ENCODE data around the gene GPR31. TPM values are rescaled to one million over a fixed set of nuclear protein-coding genes. Genes with fewer than 3 reads are reported as not detected.

GPR31 gene
- polyA plus RNA-seq, 4 donors: not detected

DNA sequence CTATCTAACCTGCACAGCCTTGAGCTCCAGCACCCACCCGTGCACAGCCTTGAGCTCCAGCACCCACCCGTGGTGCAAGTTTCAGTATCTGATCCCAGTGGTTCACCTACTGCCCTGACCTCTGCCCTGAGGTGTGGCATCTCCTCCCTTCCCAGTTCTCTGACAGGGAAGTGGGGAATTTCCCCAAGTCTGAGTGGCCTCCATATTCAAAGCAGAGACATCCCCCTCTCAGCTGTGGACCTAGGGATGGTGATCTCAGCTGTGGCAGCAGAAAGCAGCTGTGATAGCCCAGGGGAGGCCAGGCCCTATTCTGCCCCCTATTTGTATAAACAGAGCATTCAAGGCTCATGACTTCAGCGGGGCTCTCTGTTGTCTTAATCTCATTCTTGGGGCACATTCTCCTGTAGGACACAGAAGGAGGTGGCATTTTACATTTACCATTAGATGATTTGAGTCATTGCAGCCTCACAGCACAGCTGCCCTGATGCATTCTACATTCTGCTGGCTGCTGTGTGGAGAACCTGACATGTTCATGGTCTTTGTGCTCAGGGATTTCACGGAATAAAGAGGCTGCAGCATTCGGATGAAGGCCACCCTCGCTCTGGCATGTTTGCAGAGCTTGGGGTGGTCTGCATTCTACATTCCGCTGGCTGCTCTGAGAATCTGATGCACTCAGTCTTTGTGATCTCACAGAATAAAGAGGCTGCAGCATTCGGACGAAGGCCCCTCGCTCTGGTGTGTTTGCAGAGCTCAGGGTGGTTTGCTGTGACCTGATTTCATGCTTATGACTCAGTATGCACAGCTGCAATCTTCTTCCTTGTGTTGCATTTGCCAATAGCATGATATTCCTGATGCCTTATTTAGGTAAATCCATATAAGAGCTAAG lies 16.9 kb downstream of the GPR31 start:
- DNase-seq (ENCODE audit: low read depth in 4 of 4, low spot score in 3 of 4): no peak

DNA sequence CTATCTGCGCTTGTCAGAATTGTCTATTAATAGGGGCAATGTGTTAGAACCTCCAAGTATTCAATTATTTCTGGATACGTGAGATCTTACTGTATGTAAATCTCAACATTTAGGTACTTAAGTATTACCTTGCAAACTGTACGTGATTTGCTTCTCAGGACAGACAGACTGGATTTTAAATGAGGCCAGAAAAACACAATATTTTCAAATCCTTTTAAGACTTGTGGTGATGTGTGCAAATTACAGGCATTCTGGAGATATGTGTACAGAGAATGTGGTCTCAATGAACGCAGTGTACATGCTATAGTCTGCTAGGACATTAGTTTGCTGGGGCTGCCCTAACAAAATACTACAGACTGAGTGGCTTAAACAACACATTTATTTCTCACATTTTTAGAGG lies 18.0 kb downstream of the GPR31 start:
- DNase-seq (ENCODE audit: low read depth in 4 of 4, low spot score in 3 of 4): no peak

DNA sequence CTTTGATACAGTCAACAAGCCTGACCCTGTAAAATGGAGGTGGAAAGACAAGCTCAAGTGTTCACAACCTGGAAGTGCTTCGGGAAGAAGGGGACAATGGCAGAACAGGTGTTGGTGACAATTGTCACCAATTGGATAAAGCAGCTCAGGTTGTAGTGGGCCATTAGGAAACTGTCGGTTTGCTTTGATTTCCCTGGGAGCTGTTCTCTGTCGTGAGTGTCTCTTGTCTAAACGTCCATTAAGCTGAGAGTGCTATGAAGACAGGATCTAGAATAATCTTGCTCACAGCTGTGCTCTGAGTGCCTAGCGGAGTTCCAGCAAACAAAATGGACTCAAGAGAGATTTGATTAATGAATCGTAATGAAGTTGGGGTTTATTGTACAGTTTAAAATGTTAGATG lies 19.9 kb downstream of the GPR31 start:
- no peak for DNase-seq (ENCODE audit: low read depth in 4 of 4, low spot score in 3 of 4)

DNA sequence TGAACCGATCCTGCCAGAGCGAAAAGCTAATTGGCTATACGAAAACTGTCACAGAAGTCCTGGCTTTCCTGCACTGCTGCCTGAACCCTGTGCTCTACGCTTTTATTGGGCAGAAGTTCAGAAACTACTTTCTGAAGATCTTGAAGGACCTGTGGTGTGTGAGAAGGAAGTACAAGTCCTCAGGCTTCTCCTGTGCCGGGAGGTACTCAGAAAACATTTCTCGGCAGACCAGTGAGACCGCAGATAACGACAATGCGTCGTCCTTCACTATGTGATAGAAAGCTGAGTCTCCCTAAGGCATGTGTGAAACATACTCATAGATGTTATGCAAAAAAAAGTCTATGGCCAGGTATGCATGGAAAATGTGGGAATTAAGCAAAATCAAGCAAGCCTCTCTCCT lies 20.7 kb downstream of the GPR31 start:
- DNase-seq (ENCODE audit: low read depth in 4 of 4, low spot score in 3 of 4): no peak

DNA sequence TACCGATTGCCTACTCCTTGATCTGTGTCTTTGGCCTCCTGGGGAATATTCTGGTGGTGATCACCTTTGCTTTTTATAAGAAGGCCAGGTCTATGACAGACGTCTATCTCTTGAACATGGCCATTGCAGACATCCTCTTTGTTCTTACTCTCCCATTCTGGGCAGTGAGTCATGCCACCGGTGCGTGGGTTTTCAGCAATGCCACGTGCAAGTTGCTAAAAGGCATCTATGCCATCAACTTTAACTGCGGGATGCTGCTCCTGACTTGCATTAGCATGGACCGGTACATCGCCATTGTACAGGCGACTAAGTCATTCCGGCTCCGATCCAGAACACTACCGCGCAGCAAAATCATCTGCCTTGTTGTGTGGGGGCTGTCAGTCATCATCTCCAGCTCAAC lies 21.4 kb downstream of the GPR31 start:
- no peak for DNase-seq (ENCODE audit: low read depth in 4 of 4, low spot score in 3 of 4)

DNA sequence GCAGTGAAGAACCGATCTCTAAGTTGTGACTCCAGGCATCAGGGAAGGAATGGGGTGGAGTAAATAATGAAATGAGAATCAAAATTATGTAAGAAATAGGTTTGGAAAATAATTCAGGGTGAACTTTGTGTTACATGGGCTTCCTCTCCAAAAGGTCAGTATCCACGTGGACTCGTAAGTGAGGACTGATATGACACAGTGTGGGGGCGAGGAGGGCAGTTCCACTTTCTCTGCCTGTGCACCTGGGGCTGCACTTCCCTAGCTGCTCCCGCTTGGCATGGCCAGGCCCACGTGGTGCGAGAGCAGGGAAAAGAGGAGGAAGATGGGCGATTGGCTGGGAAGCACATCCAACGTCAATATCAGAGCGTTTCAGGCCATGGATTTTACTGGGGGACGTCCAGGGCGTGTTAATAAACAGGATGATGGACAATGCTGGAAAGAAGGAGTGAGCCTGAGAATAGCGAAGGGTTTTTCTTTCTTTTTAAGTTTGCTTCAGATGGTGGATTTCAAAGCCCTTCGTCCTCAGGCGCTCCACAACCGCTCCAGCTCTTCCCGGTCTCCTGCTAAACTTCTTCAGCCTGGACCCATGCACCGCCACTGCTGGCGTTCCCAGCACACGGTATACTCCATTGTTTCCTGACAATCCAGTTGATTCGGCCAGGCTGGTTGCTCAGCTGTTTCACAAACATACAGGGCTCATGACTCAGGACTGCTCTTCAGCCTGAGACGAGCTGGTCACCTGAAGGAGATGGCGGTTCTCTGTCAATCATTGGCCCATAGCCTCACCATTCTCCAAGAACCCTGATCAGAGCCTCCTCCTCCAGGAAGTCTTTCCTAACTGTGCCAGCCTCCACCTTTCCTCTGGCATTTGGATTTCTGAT lies 23.1 kb downstream of the GPR31 start:
- DNase-seq (ENCODE audit: low read depth in 4 of 4, low spot score in 3 of 4): no peak

DNA sequence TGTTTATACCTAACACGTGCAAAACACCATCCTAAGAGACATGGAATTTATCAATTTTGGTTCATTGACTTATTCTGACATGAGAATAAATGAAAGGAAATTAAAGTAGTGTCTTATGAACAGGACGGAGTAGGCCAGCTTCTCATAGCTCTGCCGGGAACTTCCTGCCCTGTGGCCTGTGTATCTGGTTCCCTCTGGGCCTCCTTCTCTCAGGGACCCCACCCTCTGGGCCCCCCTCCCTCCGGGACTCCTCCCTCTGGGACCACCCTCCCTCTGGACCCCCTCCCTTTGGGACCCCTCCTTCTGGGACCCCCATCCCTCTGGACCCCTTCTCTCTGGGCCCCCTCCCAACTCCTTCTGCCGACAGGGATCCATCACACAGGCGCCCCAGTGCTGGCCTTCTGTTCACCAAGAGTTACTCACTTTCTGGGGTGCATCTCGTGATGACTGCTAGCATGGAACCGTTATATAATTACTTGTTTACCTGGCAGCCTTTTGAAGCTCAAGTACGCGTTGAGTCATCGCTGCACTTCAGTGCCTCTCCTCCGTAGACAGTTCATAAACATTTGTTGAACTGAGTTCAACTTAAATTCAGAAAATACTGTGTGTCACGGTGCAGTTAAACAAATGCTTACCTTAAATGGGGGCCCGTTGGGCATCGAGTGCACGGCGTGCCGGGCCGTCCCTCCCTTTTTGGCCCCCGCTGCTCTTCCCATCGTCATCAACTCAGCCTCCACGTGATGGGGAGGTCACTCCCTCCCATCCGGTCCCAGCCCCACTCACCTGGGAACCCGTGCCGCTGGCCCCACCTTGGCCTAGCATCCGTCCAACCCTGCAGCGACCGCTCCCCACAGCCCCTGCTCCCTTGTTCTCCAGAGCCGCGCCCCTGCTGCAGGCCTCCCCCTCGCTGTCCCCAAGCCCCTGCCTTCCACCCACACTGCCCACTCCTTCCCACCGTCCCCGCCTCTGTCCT lies 26.8 kb downstream of the GPR31 start:
- no peak for DNase-seq (ENCODE audit: low read depth in 4 of 4, low spot score in 3 of 4)

DNA sequence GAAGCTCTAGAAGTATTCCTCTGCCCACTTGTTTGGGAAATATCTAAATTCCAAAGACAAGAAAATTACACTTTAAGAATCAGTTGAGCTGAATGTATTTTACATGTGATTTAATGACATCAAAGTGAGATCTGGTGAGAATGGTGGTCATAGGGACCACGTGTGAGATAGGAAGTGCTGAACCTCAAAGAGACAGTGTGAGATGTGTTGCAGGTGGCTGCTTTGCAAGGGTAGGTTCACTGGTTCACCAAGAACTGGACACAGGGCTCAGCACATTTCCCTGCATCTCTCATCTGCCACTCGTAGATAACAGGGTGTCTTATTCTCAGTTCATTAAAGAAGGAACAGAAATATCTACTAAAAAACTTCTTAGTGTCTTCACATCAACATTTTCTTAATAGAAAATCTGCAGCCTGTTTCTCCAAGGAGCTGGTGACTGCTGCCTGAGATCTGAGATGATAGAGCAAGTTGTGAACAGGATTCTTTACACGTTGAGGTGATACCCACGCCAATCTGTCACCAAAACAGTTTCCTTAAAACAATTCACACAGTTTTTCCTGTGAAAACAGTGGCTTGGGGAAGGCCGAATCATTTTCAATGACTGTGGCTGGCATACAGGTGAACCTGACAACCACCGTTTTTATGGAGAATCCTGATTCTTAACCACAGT lies 27.6 kb downstream of the GPR31 start:
- DNase-seq (ENCODE audit: low read depth in 4 of 4, low spot score in 3 of 4): no peak

DNA sequence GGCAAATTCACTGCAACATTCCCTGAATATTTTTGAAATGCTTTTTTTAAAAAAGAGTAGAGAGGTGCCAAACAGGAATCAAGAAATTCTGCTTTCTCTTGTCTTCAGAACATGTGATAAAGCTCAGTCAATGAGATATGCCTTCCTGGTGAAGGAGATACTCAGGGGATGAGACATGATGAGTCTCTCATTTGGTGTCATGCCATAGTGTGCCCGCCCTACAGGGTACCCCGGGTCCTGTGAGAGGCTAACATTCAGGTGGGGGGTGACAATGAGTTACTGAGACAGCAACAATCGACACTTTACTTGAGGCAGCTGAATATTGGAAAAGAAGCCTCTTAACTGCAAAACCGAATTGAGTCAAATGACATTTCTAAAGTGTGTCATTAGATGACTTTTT lies 28.2 kb downstream of the GPR31 start:
- DNase-seq (ENCODE audit: low read depth in 4 of 4, low spot score in 3 of 4): no peak

DNA sequence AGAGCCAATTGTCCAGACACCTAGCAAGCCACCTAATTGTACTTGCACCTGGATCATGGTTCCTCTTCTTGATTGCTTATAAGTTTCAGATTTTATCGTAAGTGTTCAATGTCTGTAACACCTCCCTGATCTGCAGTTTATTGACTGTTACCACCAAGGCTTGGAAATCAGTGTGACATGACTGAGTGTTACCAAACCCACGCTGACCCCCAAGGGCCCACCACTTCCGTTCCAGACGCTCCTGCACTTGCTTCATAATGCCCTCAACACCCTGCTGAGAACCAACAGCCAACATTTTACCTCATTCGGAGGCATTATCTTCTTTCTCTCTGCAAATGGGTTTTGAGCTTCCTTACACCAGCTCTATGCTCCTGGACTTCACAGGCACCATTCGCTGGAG lies 28.6 kb downstream of the GPR31 start:
- no peak for DNase-seq (ENCODE audit: low read depth in 4 of 4, low spot score in 3 of 4)

DNA sequence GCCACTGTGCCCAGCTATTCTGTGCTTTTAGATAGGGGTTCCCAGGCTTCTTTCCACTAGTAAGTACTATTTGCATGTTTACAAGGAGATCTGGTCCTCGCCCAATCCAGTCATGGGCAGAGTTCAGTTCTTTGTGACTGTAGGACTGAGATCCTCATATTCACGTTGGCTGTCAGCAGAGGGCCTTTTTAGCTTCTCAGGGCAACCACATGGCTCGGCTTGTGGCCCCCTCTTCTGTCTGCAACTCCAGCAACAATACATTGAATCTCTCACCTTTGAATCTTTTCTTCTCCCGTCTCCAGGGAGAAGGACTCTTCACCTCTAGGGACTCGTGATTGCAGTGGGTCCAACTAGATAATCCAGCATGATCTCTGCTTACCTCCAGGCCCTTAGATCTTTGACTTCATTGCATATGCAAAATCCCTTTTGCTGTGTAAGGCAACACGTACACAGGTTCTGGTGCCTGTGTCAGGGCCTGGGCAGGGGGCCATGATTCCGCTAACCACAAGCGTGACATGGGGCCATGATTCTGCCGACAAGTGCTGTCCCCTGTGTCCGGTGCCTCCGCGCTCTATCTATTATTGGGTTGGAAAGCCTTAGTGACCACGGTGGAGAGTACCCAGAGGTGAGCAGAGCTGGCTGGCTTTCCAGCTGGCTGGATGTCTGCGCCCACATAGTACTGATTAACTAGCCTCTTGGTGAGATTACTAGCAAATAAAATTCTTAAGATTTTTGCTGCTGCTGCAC lies 29.8 kb downstream of the GPR31 start:
- no peak for DNase-seq (ENCODE audit: low read depth in 4 of 4, low spot score in 3 of 4)

DNA sequence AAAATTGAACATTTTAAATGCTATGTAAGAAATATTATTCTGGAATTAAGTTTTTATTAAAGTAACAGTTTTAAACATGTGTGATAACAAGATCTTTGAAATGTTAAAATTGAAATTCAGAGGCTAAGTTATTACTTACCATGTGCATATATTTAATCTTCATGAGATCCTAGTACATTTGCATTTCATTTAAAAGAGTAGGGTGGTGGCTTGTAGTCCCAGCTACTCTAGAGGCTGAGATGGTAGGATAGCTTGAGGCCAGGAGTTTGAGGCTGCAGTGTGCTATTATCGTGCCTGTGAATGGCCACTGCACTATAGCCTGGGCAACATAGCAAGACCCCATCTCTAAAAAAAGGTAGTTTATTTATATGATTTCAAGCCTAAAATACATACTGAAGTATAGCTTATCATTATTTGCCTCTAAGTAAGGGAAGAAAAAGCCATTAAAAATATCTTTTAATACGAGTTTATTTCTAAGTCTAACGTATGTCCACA lies 31.9 kb downstream of the GPR31 start:
- no peak for DNase-seq (ENCODE audit: low read depth in 4 of 4, low spot score in 3 of 4)

DNA sequence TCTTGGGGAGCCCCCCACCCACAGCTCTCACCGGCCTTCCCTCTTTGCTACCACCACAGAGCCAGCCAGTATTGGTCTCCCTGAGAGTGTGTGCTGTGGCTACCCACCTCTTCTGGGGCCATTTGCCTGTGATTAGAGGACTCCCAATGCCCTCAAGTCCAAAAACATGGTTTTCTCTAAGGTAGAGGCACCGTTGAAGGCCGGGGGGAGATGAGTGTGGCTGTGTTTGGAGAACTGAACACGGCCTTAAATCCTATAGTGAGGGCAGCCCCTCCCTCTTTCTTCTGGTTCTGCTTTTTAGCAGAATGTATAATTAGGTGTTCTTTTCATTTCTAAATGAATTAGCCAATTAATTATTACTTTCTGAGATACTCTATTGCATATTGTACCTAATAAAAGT lies 32.4 kb downstream of the GPR31 start:
- no peak for DNase-seq (ENCODE audit: low read depth in 4 of 4, low spot score in 3 of 4)

DNA sequence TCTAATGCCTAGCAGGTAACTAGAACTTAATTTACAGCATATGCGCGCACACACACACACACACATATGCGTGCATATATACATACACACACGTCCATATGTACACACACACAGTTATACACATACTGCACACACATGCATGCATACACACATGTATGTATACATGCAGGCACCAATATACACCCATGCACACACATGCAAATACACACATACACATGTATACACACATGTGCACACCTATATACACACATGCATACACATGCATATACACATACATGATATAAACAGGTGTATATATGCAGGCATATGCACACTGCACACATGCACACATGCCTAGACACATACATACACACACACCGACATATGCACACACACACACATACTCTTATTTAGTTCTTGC lies 33.0 kb downstream of the GPR31 start:
- DNase-seq (ENCODE audit: low read depth in 4 of 4, low spot score in 3 of 4): no peak

DNA sequence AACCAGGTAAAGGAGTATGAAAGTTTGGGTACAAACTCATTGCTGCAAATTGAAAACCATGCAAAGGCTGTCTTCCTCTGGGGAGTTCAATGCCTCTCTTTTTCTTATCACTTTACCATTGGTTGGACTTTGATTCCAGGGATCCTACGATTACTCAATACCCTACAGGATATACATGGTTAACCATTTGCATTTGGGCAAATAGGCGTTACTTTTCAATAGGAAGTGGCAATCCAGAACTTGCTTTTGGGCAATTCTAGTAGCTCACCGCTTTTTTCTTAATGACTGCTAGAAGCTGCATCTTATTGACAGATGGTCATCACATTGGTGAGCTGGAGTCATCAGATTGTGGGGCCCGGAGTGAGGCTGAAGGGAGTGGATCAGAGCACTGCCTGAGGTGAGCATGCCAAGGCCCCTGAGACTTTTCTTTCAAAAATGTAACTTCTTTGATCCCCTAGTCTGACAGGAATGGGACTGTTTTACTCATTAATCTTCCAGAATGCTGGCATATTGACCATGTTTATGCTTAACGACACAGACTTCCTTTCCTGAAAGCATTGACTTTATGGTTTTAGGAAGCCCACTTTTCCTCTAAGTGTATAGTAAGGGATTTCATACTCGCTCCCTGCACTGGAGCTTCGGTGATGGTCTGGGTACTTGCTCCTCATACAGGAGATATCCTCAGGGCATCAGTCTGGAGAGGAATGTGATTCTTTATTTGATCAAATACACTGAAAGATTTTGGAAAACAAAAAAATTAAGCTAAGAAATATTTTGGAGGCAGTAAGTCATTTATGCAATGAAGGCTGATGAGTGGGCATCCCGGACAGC lies 34.7 kb downstream of the GPR31 start, which contains the start of gene CCR6:
TSS of gene CCR6 (plus strand) at position 270 of the 831 bp plus-strand sequence. CDS start 13,039 bp downstream, outside the sequence.
- DNase-seq (ENCODE audit: low read depth in 4 of 4, low spot score in 3 of 4): no peak

DNA sequence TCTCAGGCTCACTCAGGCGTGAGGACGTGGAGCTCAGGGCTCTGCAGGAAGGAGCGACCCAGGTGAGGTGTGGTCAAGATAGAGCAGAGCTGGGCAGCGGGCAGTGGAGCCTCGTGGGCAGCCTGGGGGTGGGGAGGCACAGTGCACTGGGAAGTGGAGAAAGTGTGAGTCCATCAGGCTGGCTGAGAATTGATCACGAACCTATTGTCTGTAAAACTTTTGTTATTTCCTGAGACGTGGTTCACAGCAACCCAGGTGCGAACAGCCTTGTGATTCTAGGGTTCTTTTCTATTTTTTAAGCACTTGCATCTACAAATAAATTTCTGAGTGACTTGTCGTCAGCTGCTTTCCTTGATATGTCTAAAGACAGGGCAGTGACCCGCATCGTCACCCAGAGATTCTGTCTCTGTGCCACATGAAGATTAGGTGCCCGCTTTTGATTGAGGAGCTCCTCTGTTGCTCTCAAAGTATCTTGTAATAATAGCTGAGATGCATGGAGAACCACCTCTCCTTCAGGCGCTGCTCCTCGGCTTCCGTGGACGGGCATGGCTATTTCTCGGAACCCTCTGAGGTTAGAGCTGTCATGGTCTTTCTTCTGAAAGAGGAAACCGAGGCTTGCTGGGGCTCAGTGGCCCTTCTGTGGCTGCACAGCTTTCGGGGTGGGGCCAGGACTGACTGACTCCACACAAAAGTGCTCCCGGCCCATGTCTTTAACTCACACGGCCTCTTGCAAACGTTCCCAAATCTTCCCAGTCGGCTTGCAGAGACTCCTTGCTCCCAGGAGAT lies 35.5 kb downstream of the GPR31 start:
- no peak for DNase-seq (ENCODE audit: low read depth in 4 of 4, low spot score in 3 of 4)

DNA sequence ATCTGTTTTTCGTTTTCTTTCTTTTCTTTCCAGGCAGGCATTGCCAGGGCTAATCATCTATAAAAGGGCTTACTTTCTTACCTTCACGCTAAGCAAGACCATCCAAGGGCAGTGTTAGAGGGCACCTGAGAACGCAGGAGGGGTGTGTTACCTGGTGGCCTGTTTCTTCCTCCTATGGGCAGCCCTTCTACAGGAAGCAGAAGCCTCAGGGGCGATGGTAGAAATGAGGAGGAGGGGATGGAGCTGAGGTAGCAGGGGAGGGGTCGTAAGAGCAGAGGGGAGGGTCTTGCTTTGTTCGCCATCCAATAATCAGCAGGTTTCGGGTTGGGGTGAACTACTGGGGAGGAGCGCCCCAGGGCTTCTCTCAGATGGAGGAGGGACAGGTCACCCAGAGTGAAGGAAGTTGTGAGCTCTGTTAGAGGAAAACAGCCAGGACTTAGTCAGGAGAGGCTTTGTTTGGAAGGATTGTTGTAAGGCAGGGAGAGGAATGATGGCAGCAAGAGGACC lies 36.4 kb downstream of the GPR31 start:
- DNase-seq (ENCODE audit: low read depth in 4 of 4, low spot score in 3 of 4): no peak

Measured in left renal pelvis (tissue), 4 donors.